HG03432 (cell line): ENCODE data around the gene DUOX1.
A peak's percentile ranks its signal among the peaks of the same experiment; 100 is the strongest.

Source experiments
- ATAC-seq: cut with Tn5 transposase; IDR thresholded peaks from one replicate; pipeline ENCODE4 v1.9.1; 2021; ENCODE audit warnings: mild to moderate bottlenecking, moderate library complexity; ENCODE audit not compliant: unreplicated experiment

DUOX1 gene

DNA sequence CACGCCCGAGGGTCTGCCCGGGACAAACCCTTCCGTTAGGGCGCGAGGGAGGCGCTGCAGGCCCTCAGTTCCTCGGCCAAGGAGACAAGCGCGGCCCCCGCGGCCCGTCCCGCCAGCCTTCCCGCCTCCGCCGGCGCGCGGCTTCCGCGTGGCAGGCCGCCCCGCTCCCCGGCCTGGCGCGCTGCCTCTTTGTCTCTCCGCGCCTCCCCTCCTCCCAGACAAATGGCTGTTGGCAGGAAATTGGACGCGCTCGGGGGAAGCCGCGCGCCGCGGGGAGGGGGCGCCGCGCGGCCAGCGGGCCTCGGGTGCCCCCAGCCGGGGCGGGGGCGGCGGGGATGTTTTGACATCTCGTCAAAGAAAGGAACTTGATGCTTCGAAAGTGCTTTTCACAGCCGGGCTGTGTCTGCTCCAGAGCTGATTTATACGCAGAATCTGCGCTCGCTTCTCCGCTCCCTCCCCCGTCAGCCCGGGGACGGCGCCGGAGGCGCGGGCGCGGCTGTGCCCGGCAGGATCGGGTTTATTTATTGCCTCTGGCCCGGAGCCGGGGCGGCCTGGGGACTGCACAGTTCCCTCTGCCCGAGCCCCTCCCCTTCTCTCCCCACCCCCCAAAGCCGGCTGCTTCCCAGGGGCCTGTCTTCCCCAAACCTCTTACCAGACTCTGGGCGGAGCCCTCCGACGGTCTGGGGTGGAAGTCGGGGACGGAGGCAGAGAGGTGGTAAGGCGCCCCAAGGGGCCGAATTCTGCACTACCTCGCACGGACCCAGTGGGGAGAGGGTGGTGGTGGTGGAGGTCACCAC, 37.2 kb downstream of the DUOX1 start:
- peak; percentile 91 for ATAC-seq

DNA sequence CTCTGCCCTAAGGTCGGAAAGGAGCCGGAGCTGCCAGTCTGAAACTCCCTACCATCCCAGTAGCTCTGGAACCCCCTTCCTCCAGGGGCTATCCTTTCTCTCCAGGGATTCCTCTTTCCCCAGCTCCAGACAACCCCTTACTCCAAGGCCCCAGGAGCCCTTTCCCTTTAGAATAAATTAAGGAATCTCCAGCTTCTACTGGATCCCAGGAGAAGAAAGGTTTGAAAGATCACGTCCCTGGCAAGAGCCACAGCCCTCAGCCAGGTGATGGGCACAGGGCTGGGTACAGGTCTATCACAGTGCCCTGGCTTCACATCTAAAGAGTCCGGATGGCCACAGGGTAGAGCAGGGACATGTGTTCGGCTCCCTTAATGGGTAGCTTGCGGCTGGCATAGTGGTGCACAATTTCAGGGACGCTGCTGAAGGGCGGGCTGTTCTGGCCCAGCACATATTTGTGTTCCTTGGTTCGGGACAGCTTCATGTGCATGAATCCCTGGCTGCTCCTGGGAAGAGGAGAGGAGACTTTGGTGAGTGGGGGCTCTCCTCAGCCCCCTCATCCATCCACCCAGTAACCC, 37.9 kb downstream of the DUOX1 start:
- ATAC-seq = no peak

DNA sequence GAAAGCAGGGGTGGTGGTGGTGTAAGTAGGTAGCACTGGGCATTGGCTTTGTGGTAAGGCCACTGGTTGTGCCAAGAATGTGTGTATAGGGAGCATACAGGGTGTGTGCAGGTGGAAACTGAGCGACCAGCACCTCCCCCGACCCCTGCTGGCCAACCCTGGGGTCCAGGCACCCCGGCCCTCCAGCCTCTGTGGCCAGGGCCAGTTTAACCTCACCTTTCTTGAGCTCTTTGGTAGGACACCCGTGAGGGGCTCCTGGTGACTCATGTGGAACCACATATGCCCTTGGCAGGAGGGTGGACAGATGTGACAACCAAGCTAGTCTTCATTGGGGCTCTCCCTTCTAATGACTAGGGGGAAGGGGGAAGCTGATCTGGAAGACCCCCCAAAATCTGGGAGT, 38.5 kb downstream of the DUOX1 start:
- no peak for ATAC-seq

DNA sequence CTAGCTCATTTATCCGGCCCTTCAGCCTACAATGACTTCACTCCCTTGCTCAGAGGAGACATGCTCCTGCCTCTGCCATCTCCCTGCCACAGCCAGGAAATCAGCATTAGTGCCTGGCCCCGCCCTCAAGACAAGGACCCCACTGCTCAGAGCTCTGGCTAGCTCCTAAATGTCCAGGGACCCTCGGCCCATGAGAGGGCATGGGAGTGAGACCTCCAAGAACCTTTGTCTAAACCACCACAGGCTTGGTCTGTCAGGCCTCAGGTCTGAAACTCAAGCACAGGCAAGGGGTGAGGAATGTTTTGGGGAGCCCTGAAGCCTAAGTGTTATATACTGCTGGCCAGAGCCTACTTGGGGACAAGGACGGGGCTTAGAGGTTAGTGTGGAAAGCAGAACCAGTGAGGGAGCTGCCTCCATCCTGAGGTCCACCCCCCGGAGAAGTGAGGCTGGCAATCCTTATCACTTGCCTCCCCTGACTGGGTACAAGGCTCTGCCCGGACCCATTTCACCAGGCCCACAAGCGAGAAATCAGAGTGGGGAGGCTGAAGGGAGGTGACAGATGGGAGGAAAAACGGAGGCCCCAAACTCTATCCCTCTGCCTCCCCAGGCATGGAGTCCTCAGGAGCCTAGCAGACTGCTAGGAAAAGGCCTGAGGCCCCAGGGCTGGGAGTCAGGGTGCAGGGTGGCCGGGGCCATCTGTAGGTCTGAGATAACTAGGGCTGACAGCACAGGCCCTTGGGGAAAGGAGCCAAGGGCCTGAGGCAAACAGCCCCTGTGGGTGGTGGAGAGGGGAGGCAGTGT, 39.2 kb downstream of the DUOX1 start:
- ATAC-seq = no peak

DNA sequence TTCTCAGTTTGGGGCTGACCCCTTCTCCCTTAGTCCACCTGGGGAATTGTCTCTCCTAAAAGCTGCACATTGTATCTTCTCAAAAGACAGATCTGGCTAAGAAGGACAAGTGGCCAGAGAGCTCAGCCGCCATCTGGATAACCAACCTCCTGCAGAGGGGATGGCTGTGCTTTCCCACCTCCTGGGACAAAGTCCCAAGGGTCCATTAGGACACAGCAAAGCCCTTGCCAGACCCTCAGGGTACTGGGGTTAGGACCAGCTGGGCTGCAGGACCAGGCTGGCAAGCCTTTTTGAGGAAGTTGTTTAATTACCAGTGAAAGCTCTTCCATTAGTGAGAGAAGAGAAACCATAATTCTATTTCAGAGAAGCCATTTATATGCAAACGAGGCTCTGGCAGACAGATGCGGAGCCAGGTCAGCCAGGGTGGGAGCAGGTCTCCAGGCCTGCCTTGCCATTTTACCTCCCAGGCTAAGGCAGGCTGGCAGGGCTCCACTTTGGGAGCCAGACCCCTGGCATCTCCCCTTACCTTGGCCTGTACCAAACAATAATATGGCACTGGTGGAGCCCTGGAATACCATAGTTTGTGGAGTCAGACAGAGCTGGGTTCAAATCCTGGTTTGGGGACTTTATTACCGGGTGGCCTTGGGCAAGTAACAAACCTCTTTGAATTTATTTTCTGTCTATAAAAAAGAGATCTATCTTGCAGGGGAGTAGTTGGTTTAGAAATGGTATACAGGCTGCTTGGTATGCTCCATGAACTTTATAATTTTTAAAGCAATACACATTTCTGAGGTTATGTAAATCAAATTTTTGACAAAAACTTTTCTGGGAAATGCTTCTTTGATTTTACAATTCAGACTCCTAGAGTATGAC, 40.0 kb downstream of the DUOX1 start:
- ATAC-seq = no peak

DNA sequence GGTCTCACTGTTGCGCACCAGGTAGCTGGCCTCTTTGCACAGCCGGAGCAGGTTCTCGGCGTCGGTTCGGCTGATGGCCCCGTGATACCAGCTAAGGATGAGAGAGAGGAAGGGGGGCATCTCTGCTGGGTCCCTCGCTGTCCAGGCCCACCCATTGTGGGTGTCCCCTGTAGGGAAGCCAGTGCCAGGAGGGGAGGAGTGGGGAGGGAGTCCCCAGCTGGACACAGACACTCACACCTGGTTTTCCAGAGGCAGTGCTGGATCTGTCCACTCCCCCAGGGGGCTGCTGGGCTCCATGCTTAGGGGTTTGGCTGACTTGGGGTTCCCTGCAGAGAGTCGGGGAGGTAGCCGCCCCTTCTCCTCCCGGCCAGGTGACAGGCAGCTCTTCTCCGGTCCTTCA, 42.1 kb downstream of the DUOX1 start:
- ATAC-seq = no peak

DNA sequence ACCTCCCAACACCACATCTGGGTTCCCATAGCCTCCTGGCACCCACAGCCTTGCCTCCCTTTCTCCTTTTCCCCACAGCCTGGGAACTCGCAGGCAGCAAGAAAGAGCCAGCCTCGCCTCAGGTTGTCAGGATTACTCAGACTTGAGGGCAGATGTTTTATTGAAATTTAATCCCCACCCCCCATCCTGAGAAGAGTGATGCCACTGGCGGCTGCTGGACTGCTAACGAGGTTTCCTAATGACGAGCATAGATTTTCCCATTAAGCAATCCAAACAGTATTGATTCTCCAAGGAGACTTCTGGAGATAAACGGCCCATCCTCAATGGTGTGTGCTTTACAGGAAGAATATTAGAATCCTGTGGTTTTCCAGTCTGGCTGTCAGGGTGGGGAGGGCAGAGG, 44.3 kb downstream of the DUOX1 start:
- no peak for ATAC-seq

DNA sequence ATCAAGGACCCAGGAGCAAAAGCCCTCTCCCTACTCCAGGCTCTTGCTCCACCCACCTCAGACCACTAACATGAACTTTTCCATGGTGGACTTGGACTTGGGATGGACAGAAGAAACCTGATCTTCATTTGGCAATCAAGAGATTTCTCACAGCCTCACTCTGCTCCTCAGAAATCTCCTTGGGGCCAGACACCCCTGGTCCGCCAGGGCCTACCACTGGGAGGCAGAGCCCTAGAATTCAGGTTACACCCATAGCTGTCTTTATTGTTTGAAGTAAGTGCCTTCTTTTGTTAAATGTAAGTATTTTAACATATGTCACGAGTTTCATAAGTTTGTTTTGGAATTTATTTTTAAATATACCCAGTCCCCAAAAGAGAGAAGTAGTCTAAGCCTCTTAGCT, 44.8 kb downstream of the DUOX1 start:
- no peak for ATAC-seq

DNA sequence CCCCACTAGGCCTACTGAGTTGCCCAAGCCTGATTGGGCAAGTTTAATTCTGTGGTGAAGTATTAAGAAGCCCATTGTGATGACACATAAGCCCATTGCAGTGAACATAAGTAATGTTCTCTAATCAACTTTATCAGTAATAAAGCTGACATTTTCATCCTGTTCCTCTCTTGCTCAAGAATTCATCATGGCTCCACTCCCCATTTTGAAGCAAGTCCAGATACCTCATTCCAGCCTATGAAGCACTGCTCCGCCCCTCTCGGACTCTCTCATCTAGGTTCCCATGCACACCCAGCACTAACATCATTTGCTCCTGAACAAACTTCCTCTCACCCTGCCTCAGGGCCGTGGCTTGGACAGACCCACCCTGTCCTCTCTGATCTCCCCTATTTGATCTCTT, 47.5 kb downstream of the DUOX1 start:
- ATAC-seq = no peak

DNA sequence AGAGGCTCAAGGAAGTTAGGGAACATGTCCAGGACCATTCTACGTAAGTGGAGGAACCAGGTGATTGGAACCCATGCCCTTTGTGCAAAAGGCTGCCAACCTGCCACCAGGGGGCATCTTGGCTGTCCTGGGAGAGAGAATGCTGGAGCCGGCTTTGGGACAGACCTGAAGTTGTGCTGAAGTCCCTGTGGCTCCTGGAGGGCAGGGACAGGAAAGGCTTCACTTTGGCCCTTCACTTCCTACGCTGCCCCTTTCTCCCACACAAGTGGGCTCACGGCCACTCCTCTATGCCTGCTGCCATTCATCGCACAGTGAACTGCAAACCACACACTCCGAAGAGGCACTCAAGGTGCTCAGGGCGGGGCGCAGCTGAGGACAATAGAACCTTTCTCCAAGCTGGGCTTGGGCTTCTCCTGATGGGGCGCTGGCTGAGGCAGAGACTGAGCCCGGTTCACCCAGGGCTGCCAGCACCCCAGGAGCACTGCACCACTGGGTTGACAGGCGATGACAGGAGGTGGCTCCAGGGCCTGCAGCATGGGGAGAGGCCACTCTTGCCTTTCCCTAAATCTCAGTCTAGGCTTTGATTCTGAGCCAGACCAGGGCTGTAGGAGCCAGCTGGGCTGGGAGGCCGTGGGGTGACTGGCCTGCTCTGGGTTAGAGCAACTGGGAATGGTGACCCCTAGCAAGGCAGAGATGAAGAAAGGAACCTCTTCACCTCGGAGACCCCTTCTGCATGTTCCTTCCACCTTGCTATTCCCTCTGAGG, 49.6 kb downstream of the DUOX1 start:
- no peak for ATAC-seq

DNA sequence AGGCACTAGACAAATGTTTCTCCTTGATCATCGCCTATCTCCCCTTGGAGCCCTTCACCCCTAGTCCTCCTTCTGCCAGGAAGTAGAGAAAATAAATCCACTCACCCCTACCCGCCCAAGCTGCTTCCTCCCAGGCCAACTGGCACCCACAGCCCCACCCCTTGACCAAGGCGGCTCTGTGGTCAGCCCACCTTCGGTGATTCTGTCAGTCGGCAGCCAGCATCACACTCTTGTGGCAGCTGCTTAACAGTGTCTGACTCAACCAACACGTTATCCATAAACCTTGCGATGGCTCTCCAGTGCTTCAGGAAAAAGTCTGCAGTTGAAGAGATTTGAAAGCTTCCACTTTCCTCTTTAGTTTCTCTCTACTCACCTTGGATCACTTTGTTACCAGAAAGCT, 50.4 kb downstream of the DUOX1 start:
- no peak for ATAC-seq

DNA sequence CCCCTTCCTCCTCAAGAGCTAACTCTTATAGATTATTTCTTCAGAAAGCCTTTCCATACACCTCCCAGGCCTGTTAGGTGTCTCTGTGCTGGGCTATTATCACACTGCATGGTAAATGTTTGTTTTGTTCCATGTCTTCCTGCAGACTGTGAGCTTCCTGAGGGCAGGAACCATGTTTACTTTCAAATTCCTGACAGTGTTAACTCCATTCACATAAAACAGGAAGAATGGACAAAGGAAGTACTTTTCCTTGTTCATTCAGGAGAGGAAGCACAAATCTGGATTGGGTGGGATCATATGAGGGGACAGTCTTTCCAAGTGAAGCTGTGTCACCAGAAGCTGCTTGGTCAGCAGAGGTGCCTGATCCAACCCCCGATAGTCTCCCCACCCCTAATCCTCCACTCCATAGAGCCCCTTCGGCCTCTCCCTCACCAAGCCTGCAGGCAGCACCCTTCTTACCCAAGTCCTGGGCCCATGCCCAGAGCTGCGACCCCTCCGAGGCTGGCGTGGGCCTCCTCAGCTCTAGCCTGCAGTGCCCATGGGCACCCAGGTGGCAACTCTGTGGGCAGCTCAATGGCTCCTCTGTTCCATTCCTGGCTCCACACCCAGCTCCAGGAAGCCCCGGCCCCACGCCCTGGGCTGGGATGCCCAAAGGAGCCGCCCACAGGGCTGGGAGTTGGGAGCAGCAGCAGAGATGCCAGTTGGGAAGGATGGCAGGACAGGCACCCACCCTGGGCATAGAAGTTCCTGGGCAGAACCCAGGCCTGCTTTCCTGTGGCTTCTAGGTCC, 51.0 kb downstream of the DUOX1 start:
- ATAC-seq = no peak

DNA sequence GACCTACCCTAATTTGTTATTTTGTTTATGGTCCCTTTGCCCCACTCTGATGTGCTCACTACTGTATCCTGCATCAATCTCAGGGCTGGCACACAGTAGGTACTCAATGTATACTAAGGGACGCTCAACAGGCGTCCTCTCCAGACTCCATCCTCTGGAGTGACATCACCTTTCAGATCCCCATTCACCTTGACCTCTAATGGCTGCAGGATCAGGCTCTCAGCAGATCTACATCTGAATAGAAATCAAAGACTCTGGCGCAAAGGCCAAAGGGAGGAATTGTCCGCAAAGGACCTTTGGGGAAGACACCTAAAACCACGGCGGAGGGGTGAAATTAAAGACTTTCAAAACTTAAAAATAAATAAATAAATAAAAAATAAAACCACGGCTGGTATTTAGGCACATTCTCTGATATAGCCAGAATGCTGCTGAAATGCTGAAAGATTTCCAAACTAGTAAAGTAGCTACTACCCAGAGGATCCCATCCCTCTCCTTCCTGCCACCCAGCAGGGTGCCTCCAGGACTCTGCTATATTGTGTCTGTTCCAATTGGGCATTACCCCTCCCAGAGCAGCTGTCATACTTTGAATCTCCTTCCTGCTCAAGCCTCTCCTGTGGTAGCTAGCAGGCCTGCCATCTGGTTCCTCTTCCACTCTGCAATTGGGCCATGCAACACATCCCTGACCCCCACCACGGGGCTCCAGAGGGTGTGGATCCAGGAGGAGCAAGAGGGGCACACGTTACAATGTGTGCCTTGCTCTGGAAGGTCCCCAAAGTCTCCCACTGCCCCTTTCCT, 51.9 kb downstream of the DUOX1 start:
- no peak for ATAC-seq

DNA sequence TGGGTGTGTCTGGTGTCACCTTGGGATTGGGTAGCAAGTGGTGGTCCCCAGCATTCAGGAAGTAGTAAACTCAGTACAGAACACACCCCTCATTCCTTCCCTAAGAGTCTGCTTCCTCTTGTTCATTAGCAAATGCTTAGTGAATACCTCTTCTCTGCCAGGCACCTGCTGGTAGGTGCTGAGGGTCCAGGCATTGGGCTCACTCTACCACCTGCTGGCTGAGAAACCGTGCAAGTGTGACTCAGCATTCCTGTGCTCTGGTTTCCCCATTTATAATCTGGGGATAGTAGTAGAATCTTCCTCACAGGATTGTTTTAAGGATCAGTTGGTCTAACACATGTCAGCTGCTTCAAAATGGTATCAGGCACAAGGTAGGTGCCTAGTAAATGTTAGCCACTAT, 53.2 kb downstream of the DUOX1 start:
- no peak for ATAC-seq

DNA sequence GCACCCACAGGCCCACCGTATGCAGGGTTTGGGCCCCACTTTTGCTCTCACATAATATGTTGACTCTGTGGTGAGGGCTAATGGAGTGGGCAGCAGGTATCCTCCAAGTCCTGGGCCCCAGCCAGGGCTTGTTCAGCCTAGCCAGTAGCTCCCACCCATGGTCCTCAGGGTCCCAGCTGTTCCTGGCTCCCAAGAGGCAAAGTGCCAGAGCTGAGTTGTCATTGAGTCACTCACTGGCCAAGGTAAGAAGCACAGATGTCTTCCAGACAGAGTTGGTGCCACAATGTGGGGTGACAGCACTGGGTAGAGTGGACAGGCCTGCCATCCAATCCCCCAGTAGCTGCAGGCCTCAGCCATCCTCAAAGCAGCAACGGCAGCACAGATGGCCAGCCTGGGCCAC, 53.7 kb downstream of the DUOX1 start:
- ATAC-seq = no peak

DNA sequence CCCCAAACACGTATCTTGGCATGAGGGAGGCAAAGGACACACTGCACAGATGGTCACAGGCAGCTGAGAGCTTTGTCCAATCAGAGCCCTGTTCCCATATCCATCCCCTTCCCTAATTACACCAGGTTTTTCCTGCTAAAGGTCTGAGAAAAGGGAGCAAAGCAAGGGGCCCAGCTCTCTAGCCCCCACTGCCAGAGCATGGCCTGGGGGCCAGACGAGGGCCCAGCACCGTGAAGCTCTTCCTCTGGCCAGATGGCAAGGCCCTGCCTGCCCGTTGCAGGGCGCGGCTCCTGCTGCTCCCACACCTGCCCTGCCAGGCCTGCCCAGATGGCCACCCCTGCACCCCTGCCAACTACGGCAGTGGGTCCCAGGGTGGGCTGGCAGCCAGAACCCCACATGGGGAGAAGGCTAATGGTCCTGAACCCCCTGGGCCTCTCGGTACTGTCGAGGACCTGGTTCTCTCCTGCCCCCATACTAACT, 54.8 kb downstream of the DUOX1 start:
- ATAC-seq = no peak

DNA sequence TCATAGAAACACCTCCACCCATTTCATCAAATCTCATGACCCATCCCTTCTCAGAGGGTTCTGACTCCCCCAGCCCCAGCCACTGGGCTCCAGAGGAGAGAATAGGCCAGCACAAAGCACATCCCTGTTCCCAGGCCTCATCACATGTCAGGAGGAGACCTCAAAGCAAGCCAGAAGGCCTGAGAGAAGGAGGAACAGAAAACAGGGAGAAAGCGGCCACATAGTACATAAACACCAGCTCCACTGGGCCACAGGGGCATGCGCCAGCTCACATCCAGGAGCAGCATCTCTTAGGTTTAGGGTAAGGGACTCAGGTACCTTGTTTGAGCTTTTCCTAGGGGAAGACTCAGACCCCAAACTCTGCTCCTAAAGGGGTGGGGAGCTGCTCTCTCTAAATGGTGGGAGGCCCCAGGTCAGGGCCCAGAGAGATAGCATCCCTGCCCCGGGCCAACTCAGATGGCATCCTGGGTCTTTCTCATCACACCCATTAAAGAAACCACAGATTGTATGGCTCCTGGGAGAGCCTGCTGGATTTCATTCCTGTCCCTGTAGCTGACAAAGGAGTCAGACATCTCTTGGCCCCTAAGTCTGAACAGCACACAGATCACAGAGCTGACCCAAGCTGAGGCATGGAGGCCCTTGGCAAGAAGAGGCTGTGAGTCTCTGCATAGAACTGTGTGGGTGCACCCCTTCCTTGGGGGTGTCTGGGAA, 55.4 kb downstream of the DUOX1 start:
- no peak for ATAC-seq
